Transverse colon (tissue), 4 donors: ENCODE results near the gene DNTT. TPM values are rescaled to one million over a fixed set of nuclear protein-coding genes. Genes with fewer than 3 reads are reported as not detected.

Experiments used
- DNase-seq: peaks from one replicate; pipeline ENCODE4 v3.0.0-alpha.2; 2019
- H3K27ac ChIP-seq, 4 donors: fragments of 200-600 bp; sonication (generic); 2 replicates each; pipeline ENCODE4 v1.5.1; 2016 to 2018; ENCODE audit warnings: inconsistent platforms in 4 of 4
- H3K27me3 ChIP-seq: fragments of 200-600 bp; sonication (generic); 2 replicates; pipeline ENCODE4 v1.5.1; 2017; ENCODE audit warnings: inconsistent platforms
- H3K36me3 ChIP-seq, 4 donors: fragments of 200-600 bp; sonication (generic); 2 replicates each; pipeline ENCODE4 v1.5.1; 2017 to 2019; ENCODE audit warnings: inconsistent platforms in 4 of 4
- H3K4me1 ChIP-seq, 4 donors: fragments of 200-600 bp; sonication (generic); 2 replicates each; pipeline ENCODE4 v1.5.1; 2017 to 2020; ENCODE audit warnings: inconsistent platforms in 4 of 4
- H3K4me3 ChIP-seq, 4 donors: fragments of 200-600 bp; sonication (generic); 1 replicate in 1 of 4; 2 replicates in 3 of 4; pipeline versions ENCODE4 v1.5.1 to v1.6.1; 2017 to 2019; ENCODE audit warnings: inconsistent platforms in 4 of 4
- H3K9me3 ChIP-seq, 2 donors: fragments of 200-600 bp; sonication (generic); 2 replicates each; pipeline ENCODE4 v1.5.1; 2017 to 2019; ENCODE audit warnings: inconsistent platforms in 2 of 2
- EP300 ChIP-seq: sonication (generic); formaldehyde crosslinking; IDR thresholded peaks from one replicate; pipeline ENCODE4 v1.6.1; 2017; ENCODE audit warnings: antibody characterized with exemption, low read depth
- POLR2A ChIP-seq: fragments of 450-650 bp; IDR thresholded peaks from one replicate; pipeline ENCODE4 v1.6.1; 2016; ENCODE audit warnings: antibody characterized with exemption, mild to moderate bottlenecking, moderate library complexity
- POLR2AphosphoS5 ChIP-seq, 3 donors: sonication (generic); formaldehyde crosslinking; IDR thresholded peaks; one replicate each; pipeline ENCODE4 v1.6.1; 2016; ENCODE audit warnings: antibody characterized with exemption in 3 of 3
- WGBS, 2 donors: methylation state at CpG; one replicate each; pipeline ENCODE4 v1.1.5; 2018; ENCODE audit warnings: low coverage in 1 of 2; 5-methylcytosine and 5-hydroxymethylcytosine counted together
- in situ Hi-C, 4 donors: fragments of 200-750 bp; cut with MboI; loops; one replicate each; pipeline versions ENCODE4 v1.15.0 to v1.15.1; 2017; ENCODE audit warnings: low sequenced_read_pairs in 3 of 4, low pct_ligation_motif_present in 1 of 4, low pct_unique_long_range_greater_than_20kb in 1 of 4
- intact Hi-C: fragments of 100-400 bp; cut with DNase I; formaldehyde crosslinking; loops from one replicate; pipeline ENCODE4 v1.15.1; 2023; ENCODE audit warnings: low total_unique reads
- total RNA-seq, 4 donors: library from RNA; depleted of rRNA; stranded (reverse); fragments of >200 nt; gene quantifications; one replicate each; pipeline ENCODE4 v1.1.0, GENCODE V29; 2016
- TF ChIP-seq, protein P1 (sequence below), 5 experiments: fragments of 200-600 bp in 3 of 5; fragments of 450-650 bp in 2 of 5; sonication (generic) in 3 of 5; IDR thresholded peaks; 1 replicate in 2 of 5; 2 replicates in 3 of 5; pipeline ENCODE4 v1.5.1; 2016 to 2017; ENCODE audit warnings: antibody characterized with exemption in 5 of 5, inconsistent platforms in 3 of 5, mild to moderate bottlenecking in 2 of 5, moderate library complexity in 1 of 5

DNTT gene
- total RNA-seq, 4 donors from 2014 or later: not detected

DNA sequence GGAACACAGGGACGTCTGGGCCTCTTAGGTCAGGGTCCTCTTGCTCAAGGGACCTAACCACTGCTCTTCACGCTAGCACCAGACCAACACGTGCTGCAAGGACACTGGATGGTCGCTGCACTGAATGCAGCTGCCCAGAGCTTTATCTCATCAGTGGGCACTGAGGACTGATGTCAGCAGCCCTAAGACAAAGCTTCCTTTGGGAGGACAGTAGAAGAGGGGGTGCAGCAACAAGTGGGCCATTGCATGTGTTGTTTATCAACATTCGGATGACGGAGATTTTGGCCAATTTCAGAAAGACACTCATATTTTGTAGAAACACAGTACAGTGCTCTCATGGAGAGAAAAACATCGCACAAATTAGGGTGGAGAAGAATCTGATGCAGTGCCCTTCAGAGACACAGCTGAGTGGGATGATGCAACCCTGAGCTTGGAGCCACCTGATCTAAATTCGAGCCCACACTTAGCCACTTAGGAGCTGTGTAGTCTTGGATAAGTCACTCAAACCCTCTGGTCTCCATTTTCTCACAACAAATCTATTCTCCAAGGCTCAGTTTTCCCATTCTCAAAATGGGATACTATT is 52.9 kb downstream of the DNTT start:
- H3K4me1 ChIP-seq: peaks cover 0 to 9% (median 1%) of the 10 kb centered on the region in 4 donors
- TF ChIP-seq, protein P1, sequence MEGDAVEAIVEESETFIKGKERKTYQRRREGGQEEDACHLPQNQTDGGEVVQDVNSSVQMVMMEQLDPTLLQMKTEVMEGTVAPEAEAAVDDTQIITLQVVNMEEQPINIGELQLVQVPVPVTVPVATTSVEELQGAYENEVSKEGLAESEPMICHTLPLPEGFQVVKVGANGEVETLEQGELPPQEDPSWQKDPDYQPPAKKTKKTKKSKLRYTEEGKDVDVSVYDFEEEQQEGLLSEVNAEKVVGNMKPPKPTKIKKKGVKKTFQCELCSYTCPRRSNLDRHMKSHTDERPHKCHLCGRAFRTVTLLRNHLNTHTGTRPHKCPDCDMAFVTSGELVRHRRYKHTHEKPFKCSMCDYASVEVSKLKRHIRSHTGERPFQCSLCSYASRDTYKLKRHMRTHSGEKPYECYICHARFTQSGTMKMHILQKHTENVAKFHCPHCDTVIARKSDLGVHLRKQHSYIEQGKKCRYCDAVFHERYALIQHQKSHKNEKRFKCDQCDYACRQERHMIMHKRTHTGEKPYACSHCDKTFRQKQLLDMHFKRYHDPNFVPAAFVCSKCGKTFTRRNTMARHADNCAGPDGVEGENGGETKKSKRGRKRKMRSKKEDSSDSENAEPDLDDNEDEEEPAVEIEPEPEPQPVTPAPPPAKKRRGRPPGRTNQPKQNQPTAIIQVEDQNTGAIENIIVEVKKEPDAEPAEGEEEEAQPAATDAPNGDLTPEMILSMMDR (IDR thresholded peaks at IDR 0.05): no peak
- TF ChIP-seq POLR2A (no peak), EP300 (no peak), POLR2AphosphoS5 (IDR thresholded peaks at IDR 0.05) (no peak)
- no peak for DNase-seq

DNA sequence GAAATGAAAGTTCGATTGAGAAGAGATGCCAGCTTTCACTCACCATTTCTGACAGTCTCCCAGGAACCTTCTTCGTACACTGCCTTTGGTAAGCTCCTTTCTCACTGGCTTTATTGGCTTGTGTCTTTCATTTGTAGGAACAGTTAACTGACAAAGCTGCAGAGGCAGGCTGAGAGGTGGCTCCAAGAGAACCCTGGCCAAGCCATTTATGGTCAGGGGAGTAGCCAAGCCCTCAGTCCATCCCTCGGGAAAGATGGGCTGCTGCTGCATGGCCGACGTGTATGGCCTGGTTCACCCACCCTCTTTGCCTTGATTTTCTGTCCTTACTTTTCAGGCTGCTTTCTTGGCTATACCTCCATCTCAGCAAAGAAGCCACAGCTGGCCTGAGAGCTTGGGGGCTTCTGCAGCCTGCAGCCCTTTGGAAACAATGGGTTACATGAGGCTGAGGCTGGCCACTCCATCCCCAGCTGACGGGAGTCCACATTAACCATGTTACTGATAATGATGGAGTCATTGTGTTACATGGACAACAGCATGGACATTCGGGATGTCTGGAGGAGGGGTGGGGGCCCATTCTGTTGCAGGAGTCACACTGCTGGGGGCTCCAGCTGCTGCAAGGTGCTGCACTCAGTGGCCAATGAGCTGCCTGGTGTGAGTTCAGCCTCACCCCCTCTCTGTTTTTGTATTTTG is 54.8 kb downstream of the DNTT start, which contains the start of gene OPALIN:
OPALIN (minus strand) TSS at position 152 of the 690 bp plus-strand sequence; CDS start at position 46, 106 bp downstream.
- Histone ChIP-seq H3K36me3 (no peaks in the 10 kb centered on the region), H3K4me3 (no peak within 1 kb of the TSS), H3K27ac (no peak within 1 kb of the TSS), H3K9me3 (no peaks in the 10 kb centered on the region), H3K27me3 (peaks cover 2% of the 10 kb centered on the region), H3K4me1 (no peaks in the 10 kb centered on the region)
- DNase-seq: no peak
- 68 to 83% methylated on average over 5 to 7 of the region's 7 CpGs for WGBS, 2 donors
- intact Hi-C loops: no loop called here
- in situ Hi-C loops: no loop called here
- no peak for TF ChIP-seq POLR2AphosphoS5 (IDR thresholded peaks at IDR 0.05)
- TF ChIP-seq, protein P1 (IDR thresholded peaks at IDR 0.05): no peak
- TF ChIP-seq POLR2A: no peak
- TF ChIP-seq EP300: no peak

More for the DNA sequence above, 52.9 kb downstream of the DNTT start:
- intact Hi-C loops (no loop called here), in situ Hi-C loops (no loop called here)
- Histone ChIP-seq H3K27me3 (peaks cover 2% of the 10 kb centered on the region), H3K4me3 (no peak overlapping the region), H3K36me3 (no peaks in the 10 kb centered on the region), H3K27ac (no peak overlapping the region), H3K9me3 (no peaks in the 10 kb centered on the region)
- 54 to 75% methylated on average over 1 to 8 of the region's 8 CpGs for WGBS, 2 donors

DNA sequence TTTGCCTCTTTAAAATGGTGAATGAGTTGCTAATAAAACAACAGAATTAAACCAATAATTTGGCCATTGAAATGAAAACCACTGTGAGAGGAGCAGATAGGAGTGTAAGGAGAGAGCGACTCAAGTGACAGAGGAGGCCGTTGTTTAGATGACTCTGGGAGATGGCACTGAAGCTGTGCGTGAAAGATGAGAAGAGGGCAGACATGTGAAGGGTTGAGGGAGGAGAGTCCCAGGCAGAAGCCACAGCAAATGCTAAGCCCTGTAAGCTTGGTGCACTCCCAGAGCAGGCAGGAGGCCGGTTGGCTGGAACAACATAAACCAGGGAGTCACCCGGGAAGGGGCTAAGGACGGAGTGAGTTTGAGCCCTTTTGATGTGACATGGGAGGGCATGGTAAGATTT is 55.4 kb downstream of the DNTT start:
- WGBS, 2 donors: 88 to 90% methylated on average over 4 to 6 of the region's 6 CpGs
- H3K27ac ChIP-seq: no peak overlapping the region
- H3K36me3 ChIP-seq: no peaks in the 10 kb centered on the region
- H3K4me3 ChIP-seq: no peak overlapping the region
- no peaks in the 10 kb centered on the region for H3K4me1 ChIP-seq
- TF ChIP-seq, protein P1 (IDR thresholded peaks at IDR 0.05): no peak
- TF ChIP-seq EP300: no peak
- TF ChIP-seq POLR2AphosphoS5 (IDR thresholded peaks at IDR 0.05): no peak
- TF ChIP-seq POLR2A: no peak
- H3K27me3 ChIP-seq: peaks cover 2% of the 10 kb centered on the region
- intact Hi-C loops (no loop called here), in situ Hi-C loops (no loop called here)
- no peaks in the 10 kb centered on the region for H3K9me3 ChIP-seq
- DNase-seq: no peak

DNA sequence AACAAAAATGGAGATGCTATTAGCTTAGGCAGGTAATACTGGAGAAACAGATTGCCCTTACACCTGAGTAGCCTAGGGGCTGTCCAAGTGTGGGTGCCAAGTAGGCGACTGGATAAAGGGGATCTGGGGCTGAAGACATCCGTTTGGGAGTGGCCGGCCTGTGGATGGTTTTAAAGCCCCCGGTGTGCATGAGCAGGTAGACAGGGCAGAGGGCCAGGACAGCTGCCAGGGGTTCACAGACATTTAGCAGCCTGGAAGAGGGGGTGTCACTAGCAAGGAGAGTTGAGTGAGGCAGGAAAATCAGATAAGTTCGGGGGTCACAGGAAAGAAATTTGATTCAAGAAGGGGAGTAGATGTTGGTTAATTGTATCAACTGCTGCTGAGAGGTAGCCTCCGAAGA is 56.1 kb downstream of the DNTT start:
- Histone ChIP-seq H3K27me3 (peaks cover 2% of the 10 kb centered on the region), H3K4me3 (no peak overlapping the region), H3K27ac (no peak overlapping the region), H3K4me1 (no peaks in the 10 kb centered on the region), H3K9me3 (no peaks in the 10 kb centered on the region), H3K36me3 (no peaks in the 10 kb centered on the region)
- intact Hi-C loops (no loop called here), in situ Hi-C loops (no loop called here)
- WGBS, 2 donors: 88 to 89% methylated on average over 5 to 6 of the region's 6 CpGs
- TF ChIP-seq POLR2A: no peak
- TF ChIP-seq, protein P1 (IDR thresholded peaks at IDR 0.05): no peak
- no peak for TF ChIP-seq POLR2AphosphoS5 (IDR thresholded peaks at IDR 0.05)
- TF ChIP-seq EP300: no peak
- no peak for DNase-seq
